ENCODE results near the gene CDR2.
"Not testable (repeated sequence)": the region's sequence is repeated elsewhere in the genome, so short reads cannot be mapped to it uniquely, and the experiment has no call there.

CDR2 gene

DNA sequence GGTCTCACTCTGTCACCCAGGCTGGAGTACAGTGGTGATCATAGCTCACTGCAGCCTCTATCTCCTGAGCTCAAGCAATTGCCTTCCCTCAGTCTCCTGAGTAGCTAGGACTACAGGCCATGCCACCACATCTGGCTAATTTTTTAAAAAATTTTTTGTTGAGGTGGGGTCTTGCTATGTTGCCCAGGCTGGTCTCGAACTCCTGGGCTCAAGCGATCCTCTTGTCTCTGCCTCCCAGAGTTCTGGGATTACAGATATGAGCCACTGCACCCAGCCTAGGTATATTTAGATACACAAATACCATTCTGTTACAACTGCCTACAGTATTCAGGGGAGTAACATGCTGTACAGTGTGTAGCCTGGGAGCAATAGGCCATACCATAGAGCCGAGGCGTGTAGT is 62.9 kb downstream of the CDR2 start:
- DNase-seq (ENCODE audit: insufficient read length, low spot score) (no peak), FAIRE-seq (no peak)

DNA sequence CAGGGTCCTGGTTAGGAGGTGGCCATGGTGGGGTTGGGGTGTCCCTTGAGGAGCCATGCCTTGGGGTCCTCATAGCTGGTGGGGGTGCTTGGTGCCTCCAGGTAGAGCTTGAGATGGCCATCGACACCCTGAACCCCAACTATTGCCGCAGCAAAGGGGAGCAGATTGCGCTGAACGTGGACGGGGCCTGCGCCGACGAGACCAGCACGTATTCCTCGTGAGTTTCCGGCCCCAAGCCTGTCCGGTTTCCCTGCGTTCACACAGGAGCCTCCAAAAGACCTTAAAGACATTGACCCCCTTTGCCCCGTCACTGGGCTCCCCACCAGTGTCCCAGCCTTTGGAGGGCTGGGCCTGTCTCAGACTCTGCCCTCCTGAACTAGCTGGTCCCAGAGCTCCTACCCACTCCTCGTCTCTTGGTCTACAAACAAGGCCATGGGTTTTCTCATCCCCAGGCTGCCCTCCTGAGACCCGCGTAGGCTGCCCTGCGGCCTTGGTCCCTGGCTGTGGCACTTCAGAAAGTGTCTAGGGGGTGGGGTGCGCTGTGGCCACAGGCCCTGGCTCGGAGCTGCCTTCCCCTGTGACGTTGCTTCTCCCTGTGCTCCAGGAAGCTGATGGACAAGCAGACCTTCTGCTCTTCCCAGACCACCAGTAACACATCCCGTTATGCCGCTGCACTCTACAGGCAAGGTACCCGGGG is 65.4 kb downstream of the CDR2 start:
- DNase-seq (ENCODE audit: insufficient read length, low spot score) (no peak), FAIRE-seq (no peak)

DNA sequence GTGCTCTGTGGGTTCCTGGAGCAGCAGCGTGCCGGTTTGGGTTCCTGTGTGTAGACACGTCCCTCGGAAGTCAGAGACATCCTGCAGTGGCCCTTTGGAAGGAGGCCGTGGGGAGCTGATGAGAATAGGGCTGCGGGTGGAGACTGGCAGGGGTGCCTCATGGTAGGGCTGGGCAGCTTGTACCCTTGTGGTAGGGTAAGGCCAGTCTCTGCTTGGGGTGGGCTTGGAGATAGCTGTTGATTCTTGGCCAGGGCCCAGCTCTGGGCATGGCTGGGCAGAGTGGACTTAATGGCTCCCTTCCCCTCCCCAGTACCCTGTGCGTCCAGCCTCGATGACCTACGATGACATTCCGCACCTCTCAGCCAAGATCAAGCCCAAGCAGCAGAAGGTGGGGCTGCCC is 66.6 kb downstream of the CDR2 start:
- no peak for DNase-seq (ENCODE audit: insufficient read length, low spot score)
- FAIRE-seq: no peak

DNA sequence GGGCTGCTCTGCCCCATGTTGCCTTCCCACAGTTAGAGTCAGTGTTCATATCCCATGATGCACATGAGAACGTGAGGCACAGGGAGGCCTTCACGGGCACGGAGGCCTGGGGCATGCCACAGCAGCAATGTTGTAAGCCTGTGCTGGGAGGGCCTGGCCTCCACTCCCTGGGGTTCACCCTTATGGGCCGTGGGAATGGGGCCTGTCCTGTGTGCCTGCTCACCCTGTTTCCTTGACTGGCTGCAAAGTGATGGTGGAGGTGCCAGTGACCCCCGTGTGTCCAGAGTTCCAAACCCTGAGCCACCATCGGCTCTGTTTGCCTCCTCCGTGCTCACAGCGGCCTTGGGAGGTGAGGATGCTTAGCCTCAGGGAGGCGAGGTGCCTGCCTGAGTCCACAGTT is 67.6 kb downstream of the CDR2 start:
- FAIRE-seq (no peak), DNase-seq (ENCODE audit: insufficient read length, low spot score) (no peak)

DNA sequence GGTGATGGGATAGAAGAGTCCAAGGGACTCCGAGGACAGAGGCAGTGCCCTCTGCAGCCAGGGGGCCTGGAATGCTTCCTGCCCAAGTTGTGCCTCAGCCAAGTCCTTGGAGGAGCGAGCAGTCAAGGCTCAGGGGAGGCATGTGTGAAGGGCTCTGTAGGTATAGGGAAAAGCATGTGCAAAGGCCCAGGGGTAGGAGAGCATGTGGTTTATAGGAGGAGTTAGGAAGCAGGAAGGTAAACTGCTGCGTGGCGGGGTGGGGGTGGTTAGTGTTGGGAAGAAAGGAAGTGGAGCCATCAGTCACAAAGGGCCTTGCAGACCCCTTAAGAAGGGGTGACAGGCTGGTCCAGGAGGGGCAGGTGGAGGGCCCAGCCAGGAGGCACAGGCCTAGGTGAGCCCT is 70.0 kb downstream of the CDR2 start:
- no peak for DNase-seq (ENCODE audit: insufficient read length, low spot score)

DNA sequence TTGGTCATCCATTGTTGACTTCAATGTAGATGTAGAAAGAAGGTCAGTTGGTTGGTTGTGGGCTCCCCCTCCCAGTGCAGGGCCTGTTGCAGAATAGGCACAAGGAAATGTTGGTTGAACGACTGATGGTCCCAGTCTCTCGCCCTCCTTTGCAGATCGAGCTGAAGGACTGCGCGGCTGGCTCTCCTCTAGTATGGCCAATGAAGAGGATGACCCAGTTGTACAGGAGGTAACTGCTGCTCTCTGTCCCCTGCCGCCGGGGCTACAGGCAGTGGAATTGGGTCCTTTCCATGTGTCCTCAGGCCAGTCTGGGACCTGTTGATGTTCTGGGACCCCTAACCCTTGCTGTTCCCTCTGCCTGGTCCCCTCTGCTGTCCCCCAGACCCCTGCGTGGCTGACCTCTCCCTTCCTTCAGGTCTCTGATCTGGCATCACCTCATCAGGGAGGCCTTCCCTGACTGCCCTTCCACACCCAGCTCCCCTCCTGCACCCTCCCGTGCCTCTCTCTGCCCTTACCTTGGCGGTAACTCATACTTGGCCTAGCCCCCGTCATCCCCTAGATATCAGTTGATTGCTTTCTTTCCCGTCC is 71.5 kb downstream of the CDR2 start:
- no peak for FAIRE-seq
- no peak for DNase-seq (ENCODE audit: insufficient read length, low spot score)

More for the DNA sequence above, 70.0 kb downstream of the CDR2 start:
- FAIRE-seq: no peak

DNA sequence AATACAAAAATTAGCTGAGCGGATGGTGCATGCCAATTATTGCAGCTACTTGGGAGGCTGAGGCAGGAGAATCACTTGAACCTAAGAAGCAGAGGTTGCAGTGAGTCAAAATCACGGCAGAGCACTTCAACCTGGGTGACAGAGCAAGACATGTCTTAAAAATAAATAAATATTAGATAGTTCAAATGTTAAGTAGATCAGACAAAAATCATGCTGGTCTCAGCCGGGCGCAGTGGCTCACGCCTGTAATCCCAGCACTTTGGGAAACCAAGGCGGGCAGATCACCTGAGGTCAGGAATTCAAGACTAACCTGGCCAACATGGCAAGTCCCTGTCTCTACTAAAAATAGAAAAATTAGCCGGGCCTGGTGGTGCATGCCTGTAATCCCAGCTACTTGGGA is 73.0 kb downstream of the CDR2 start:
- not testable (repeated sequence) for DNase-seq (ENCODE audit: insufficient read length, low spot score); FAIRE-seq

DNA sequence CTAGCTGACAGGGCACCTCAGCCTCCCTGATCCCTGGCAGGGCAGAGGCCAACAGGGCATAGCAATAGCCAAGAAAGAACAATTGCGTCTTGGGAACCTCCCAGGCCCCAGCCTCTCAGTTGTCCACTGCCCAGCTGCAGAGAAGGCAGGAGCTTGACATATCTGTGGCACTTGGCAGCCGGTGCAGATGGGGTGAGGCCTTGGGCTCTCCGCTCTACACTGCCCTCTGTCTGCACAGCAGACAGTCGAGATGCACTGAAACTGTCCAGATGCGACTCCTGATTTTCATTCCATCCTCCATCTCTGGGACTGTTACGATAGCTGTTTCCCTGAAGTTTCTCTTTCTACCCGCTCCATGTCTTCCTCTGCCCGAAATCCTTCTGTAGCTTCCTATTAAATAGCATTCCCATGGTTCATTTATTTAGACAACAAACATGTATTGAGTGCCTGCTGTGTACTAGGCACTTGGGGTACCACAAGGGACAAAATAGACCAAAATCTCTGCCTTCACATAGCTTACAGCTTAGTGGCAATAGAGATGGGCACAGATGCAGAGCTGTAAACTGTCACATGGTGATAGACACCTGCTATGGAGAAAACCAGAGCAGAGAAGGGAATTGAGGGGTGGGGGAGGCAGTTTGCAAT is 73.9 kb downstream of the CDR2 start:
- peak; percentile 48 for DNase-seq (ENCODE audit: insufficient read length, low spot score)
- FAIRE-seq: no peak

DNA sequence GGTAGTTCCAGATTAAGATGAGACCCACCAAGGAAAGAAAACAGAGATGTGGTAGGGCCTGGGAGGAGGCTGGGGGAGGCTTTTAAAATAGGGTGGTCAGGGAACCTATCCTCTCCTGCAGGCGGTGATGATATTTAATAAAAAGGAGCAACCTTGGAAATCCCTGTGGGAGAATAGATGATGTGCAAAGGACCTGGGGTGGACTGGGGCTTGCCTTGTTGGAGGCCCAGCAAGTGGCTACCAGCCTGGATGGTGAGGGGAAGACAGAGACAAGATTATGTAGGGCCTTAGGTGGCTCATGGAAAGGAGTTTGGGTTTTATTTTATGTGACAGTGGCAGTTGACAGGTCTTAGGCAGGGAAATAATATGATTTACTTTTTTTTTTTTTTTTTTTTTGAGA is 75.4 kb downstream of the CDR2 start:
- FAIRE-seq (no peak), DNase-seq (ENCODE audit: insufficient read length, low spot score) (no peak)

DNA sequence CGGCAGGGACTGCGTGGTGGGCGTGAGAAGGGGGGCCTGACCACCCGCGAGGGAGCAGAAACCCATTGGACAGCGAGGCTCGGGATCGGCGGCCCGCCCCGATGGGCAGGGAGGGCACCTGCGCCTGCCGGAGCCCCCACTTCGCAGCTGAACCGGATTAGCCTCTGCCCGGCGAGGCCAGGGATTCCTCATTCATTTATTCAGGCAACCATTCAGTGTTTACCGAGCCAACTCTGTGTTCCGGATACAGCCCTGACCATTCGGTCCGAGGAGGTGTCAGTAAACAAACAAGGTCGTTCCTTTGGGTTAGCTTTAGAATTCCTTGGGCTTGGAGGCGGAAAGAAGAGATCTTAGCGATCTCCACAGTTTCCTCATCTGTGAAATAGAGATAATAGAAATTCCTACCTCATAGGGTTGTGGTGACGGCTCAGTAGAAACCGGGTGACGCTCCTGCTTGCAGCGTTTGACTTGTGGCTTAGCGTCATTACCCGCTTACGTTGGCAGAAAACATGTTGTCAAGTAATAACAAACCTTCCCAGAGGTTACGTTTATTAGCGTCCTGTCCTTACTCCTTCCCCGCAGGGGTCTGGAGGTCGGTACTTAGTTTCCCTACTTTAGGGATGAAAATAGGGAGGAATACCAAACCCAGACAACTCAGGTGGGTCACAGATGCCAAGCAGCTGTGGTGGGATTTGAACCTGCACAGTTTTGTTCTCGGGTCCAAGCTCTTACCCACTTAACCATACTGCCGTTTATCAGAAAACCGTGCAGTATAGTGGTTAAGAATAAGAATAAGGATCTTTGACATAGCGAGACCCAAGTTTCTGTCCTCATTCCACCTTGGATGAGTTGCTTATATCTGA is 76.3 kb downstream of the CDR2 start:
- DNase-seq (ENCODE audit: insufficient read length, low spot score): peak; percentile 78
- FAIRE-seq: no peak

DNA sequence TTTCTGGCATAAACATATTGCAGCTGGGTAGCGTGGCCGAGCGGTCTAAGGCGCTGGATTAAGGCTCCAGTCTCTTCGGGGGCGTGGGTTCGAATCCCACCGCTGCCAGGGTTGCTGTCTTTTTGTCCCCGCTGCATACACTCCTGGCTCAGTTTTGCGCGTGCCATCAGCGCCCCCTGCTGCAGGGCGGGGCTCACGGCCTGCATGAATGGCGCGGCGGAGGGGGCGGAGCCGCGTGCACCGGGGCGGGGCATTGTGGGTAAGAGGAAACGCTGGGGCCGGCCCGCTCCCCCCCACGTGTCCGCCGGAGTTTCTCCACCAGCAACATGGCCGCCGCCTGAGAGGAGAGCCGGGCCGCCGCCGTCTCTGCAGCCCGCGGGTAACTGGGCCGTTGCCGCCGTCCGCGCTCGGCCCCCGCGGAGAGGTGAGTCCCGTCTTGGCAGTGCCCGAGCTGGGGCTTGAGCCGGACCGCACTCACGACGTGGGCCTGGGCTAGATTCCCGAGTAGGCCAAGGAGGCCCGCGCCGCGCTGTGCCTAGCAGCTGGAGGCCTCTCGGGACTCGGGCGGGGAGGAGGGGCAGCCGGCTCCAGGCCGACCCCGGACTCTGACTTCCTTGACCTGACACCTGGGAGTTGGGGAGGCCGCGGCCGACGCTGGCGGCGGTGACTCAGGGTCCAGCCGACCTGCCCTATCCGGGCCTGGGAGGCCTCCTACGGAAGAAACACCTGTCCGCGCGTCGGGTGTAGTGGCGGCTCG is 77.1 kb downstream of the CDR2 start, which contains the start of gene POLR3E:
Gene POLR3E (plus strand): TSS at position 296 of the 757 bp plus-strand sequence. CDS start 5,560 bp downstream, outside the sequence.
- DNase-seq (ENCODE audit: insufficient read length, low spot score) (peak; percentile 90), FAIRE-seq (peak; percentile 44)

DNA sequence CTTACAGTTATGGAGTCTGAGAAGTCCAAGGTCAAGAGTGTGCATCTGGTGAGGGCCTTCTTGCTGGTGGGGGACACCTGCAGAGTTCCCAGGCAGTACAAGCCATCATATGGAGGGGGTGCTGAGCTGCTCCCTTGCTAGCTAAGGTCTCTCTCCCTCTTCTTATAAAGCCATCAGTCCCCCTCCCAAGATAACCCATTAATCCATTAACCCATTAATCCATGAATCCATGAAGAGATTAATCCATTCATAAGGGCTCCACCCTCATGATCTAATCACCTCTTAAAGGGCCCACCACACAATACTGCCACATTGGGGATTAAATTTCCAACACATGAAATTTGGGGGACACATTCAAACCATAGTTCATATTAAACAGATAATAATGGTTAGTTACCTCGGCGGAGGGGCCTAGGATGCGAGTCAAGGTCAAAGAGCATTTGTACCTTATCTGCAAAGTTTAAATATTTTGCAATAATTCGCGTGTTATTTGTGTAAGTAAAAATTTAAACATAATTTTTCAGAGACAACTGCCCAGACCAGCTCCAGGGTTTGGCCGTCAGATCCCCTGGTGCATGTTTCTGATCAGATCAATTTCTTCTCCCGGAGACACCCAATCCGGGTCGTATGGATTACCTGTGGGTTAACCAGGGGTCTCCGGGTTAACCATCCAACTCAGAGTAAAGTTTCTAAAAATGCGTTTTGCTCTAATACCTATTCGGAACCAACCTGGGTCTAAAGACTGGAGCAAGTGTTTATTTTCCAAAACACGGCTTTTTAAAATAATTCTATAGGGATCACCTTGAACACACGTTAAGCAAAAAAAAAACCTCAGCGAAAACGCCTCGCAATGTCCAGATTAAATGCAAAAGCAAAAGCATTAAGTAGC is 78.0 kb downstream of the CDR2 start:
- DNase-seq (ENCODE audit: insufficient read length, low spot score) (peak; percentile 17), FAIRE-seq (no peak)

All from HTR-8/SVneo (cell line).